Activated T-helper 2 cell treated with anti-CD3 and anti-CD28 coated beads, Interferon-gamma antibody, Interleukin-2, Interleukin-4, amounts not matched to agents 10 μg/mL and 5 μg/mL and 100 μg/mL, durations not matched to agents 14 hours and 24 hours and 36 hours (primary cell): ENCODE measurements around the gene RAB36. TPM values are rescaled to one million over a fixed set of nuclear protein-coding genes. Genes with fewer than 3 reads are reported as not detected.

Source experiments
- DNase-seq: peaks from one replicate; pipeline ENCODE4 v3.0.0; 2021; ENCODE audit warnings: low spot score
- H3K27ac Mint-ChIP-seq: one replicate; pipeline ENCODE4 v1.8.0; 2021; ENCODE audit warnings: mixed read lengths
- H3K27me3 Mint-ChIP-seq: one replicate; pipeline ENCODE4 v1.8.0; 2021; ENCODE audit warnings: low read depth, mixed read lengths
- H3K36me3 Mint-ChIP-seq: one replicate; pipeline ENCODE4 v1.8.0; 2021; ENCODE audit warnings: low read depth, mixed read lengths
- H3K4me1 Mint-ChIP-seq: one replicate; pipeline ENCODE4 v1.8.0; 2021; ENCODE audit warnings: low read depth, mixed read lengths
- H3K4me3 Mint-ChIP-seq: one replicate; pipeline ENCODE4 v1.8.0; 2021; ENCODE audit warnings: low read depth, mild to moderate bottlenecking, moderate library complexity, mixed read lengths
- H3K9me3 Mint-ChIP-seq: one replicate; pipeline ENCODE4 v1.8.0; 2021; ENCODE audit warnings: mixed read lengths
- intact Hi-C: fragments of 100-400 bp; cut with micrococcal nuclease; formaldehyde crosslinking; loops from one replicate; pipeline ENCODE4 v1.15.1; 2023
- total RNA-seq: library from RNA; stranded (reverse); gene quantifications from 2 replicates; pipeline ENCODE4 v1.2.3, GENCODE V29; 2022

RAB36 gene
- total RNA-seq, 1 donor from 2014 or later = not detected

DNA sequence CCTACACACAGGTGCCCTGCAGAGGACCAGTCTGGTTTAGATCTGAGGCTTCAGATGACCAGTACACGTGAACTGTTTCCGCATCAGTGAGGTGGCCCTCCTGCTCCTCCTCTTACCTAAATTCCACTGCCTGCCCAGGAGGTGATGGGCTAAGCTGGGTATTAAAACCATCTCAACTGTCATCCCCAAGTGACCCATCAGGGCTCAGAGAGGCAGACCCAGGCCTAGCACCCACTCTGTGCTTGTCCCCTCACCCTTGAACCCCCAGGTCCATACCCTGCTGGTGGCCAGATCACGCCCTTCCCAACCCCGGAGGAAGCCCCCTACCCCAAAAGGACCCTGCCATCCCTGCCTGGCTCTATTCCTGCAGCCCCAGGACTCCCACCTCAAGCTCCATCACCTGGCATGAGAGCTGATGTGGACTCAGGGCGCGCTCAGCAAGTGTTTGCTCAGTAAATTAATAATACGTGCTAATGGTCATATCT lies 24.8 kb upstream of the RAB36 start:
- H3K9me3 Mint-ChIP-seq = no peaks in the 10 kb centered on the region
- intact Hi-C loops = no loop called here
- H3K27ac Mint-ChIP-seq = no peak overlapping the region
- no peaks in the 10 kb centered on the region for H3K27me3 Mint-ChIP-seq
- no peak for DNase-seq
- H3K4me3 Mint-ChIP-seq = no peak overlapping the region
- H3K4me1 Mint-ChIP-seq = peaks cover 8% of the 10 kb centered on the region
- H3K36me3 Mint-ChIP-seq = no peaks in the 10 kb centered on the region

DNA sequence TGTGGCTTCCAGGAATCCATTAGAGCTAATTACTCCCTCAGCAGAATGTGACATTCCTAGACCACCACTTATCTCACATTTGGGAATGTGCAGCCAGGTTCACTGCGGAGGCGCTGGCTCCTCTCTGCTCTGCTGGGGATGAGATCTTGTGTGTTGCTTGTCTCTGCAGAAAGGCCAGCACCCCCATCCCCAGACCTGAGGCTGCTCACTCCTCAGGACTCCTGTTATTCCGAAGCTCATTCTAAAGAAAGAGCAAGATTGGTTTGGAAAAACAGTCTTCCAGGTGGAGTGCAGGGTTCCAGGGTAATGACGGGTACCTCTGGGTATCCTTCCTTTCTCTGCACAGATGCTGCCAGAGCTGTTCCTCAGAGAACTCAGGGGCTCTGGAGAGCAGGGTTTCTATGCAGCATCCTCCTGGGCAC lies 24.3 kb upstream of the RAB36 start:
- no peak overlapping the region for H3K27ac Mint-ChIP-seq
- no peaks in the 10 kb centered on the region for H3K9me3 Mint-ChIP-seq

GRCh38 chr22:23121424-23121823 lies 23.9 kb upstream of the RAB36 start:
- Mint-ChIP-seq H3K4me1 (peaks cover 8% of the 10 kb centered on the region), H3K4me3 (no peak overlapping the region), H3K9me3 (no peaks in the 10 kb centered on the region), H3K36me3 (no peaks in the 10 kb centered on the region), H3K27ac (no peak overlapping the region), H3K27me3 (no peaks in the 10 kb centered on the region)
- DNase-seq = no peak
- intact Hi-C loops = no loop called here

More for the DNA sequence above, 24.3 kb upstream of the RAB36 start:
- Mint-ChIP-seq H3K4me1 (peaks cover 8% of the 10 kb centered on the region), H3K27me3 (no peaks in the 10 kb centered on the region), H3K4me3 (no peak overlapping the region), H3K36me3 (no peaks in the 10 kb centered on the region)
- no peak for DNase-seq
- intact Hi-C loops = no loop called here

DNA sequence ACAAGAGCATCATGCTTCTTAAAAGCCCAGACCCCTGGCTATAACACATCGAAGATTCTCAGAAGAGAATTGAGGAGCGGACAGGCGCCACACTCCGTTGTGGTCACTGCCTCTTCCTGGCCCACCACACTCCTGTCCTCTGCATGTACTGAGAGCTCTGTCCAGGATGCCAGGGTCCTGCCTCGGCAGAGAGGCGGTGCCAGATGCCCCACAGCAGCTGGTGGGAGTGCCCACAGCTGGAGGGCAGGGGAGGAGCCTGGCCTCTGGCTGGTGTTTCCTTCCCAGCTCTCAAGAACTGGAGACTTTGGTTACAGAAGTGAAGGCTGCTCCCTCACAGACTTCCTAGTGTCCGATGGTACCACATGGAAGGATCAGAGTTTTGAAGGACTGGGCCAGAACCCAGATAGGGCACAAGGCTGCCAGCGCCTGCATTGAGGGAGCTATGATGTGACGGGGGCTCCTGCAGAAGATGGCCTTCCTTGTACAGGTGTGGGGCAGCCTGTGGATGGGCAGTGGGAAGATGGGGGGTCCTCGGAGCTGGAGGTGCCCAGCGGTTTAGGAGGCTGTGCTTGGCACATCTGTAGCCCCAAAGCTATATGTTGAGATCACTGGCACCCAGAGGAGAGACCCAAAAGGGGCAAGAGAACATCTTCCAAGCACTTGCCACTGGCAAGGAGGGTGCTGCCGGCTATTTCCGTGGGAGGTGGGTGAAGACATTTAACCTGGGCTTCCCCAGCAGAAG lies 22.9 kb upstream of the RAB36 start:
- Mint-ChIP-seq H3K27me3 (no peaks in the 10 kb centered on the region), H3K36me3 (no peaks in the 10 kb centered on the region), H3K27ac (no peak overlapping the region), H3K9me3 (no peaks in the 10 kb centered on the region), H3K4me3 (no peak overlapping the region), H3K4me1 (peaks cover 8% of the 10 kb centered on the region)
- no peak for DNase-seq
- intact Hi-C loops = no loop called here

GRCh38 chr22:23122992-23123803 lies 22.1 kb upstream of the RAB36 start:
- Mint-ChIP-seq H3K4me1 (peaks cover 8% of the 10 kb centered on the region), H3K9me3 (no peaks in the 10 kb centered on the region), H3K4me3 (no peak overlapping the region), H3K27ac (no peak overlapping the region), H3K36me3 (no peaks in the 10 kb centered on the region), H3K27me3 (no peaks in the 10 kb centered on the region)
- DNase-seq = no peak
- intact Hi-C loops = no loop called here

DNA sequence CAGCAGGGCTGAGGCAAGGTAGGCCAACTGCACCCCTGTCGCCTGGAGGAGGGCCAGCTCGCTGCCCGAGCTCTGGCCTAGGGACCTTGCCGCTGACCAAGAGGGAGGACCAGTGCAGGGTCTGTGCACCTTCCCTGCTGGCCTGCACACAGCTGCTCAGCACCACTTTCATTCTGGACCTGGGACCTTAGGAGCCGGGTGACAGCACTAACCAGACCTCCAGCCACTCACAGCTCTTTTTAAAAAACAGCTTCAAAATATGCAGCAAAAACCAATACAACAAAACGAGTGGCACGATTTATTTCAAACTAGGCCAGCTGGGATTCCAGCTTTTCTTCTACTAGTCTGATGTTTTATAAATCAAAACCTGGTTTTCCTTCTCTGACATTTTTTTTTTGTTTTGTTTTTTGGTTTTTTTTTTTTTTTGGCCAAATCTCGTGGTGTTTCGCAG lies 21.4 kb upstream of the RAB36 start:
- no peaks in the 10 kb centered on the region for H3K9me3 Mint-ChIP-seq
- no peak overlapping the region for H3K27ac Mint-ChIP-seq
- H3K27me3 Mint-ChIP-seq = no peaks in the 10 kb centered on the region
- no peak overlapping the region for H3K4me3 Mint-ChIP-seq
- intact Hi-C loops = no loop called here
- H3K4me1 Mint-ChIP-seq = peaks cover 8% of the 10 kb centered on the region
- no peaks in the 10 kb centered on the region for H3K36me3 Mint-ChIP-seq
- DNase-seq = no peak

DNA sequence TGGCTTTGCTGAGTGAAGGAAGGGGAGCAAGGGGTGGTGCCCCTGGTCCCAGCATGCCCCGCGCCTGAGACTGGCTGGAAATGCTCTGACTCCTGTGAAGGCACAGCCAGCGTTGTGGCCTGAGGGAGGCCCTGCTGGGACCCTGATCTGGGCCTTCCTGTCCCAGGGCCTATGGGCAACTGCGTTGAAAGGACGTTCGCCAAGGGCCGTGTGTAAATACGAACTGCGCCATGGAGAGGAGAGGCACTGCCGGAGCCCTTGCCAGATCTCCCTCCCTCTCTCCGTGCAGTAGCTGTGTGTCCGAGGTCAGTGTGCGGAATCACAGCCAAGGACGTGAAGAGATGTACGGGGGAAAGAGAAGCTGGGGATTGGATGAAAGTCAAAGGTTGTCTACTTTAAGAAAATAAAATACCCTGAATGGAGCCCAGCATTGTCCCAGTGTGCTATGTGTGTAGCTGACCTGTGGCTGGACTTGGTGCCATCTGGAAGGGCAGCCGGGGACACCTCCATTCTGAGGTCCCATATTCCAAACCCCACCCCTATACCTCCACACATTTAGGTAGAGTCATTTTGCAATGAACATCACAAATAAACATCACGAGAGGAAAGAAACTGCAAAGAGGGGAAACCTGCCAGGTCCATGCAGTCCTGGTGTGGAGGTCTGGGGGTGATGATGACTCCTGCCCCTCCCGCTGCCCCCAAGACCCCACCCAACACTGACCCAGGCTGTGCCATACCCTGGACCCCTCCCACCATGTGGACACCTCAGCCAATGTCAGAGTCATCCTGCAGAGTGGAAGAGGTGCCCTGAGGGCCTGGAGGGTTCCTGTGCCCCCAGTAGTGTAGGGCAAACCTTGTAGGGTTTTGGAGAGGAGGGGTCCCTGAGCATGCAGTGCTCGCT lies 20.4 kb upstream of the RAB36 start:
- Mint-ChIP-seq H3K36me3 (no peaks in the 10 kb centered on the region), H3K27ac (no peak overlapping the region), H3K4me1 (peaks cover 2% of the 10 kb centered on the region), H3K27me3 (peaks cover 3% of the 10 kb centered on the region), H3K4me3 (no peak overlapping the region), H3K9me3 (no peaks in the 10 kb centered on the region)
- DNase-seq = no peak
- intact Hi-C loops = no loop called here

GRCh38 chr22:23125512-23126103 lies 19.7 kb upstream of the RAB36 start:
- Mint-ChIP-seq H3K4me3 (no peak overlapping the region), H3K9me3 (no peaks in the 10 kb centered on the region), H3K27me3 (peaks cover 3% of the 10 kb centered on the region), H3K4me1 (no peaks in the 10 kb centered on the region), H3K27ac (no peak overlapping the region), H3K36me3 (no peaks in the 10 kb centered on the region)
- DNase-seq = no peak
- intact Hi-C loops = no loop called here

GRCh38 chr22:23126165-23127054 lies 18.9 kb upstream of the RAB36 start:
- Mint-ChIP-seq H3K9me3 (no peaks in the 10 kb centered on the region), H3K4me1 (no peaks in the 10 kb centered on the region), H3K27ac (no peak overlapping the region), H3K4me3 (no peak overlapping the region), H3K27me3 (peaks cover 3% of the 10 kb centered on the region), H3K36me3 (no peaks in the 10 kb centered on the region)
- intact Hi-C loops = no loop called here
- DNase-seq = no peak

GRCh38 chr22:23127055-23127756 lies 18.1 kb upstream of the RAB36 start:
- Mint-ChIP-seq H3K4me1 (no peaks in the 10 kb centered on the region), H3K27ac (no peak overlapping the region), H3K27me3 (peaks cover 3% of the 10 kb centered on the region), H3K4me3 (no peak overlapping the region), H3K9me3 (no peaks in the 10 kb centered on the region), H3K36me3 (no peaks in the 10 kb centered on the region)
- intact Hi-C loops = no loop called here
- DNase-seq = no peak

- Mint-ChIP-seq H3K36me3 (no peaks in the 10 kb centered on the region), H3K4me1 (no peaks in the 10 kb centered on the region), H3K27me3 (peaks cover 3% of the 10 kb centered on the region), H3K4me3 (no peak overlapping the region), H3K9me3 (no peaks in the 10 kb centered on the region), H3K27ac (no peak overlapping the region)
- no peak for DNase-seq
- intact Hi-C loops = loop anchor here (1.0 kb wide), 1 partner anchor 168 kb away; no protein-coding TSS in a partner anchor
These were observed 17.5 kb upstream of the RAB36 start for GRCh38 chr22:23127788-23128187.
